ENCODE data around the gene SCYL1.
"Not testable (repeated sequence)": the region's sequence is repeated elsewhere in the genome, so short reads cannot be mapped to it uniquely, and the experiment has no call there.

SCYL1 gene

GRCh38 chr11:65555693-65556231 is 30.9 kb downstream of the SCYL1 start:
- peak; percentile 78 for DNase-seq

GRCh38 chr11:65556470-65557279 is 31.8 kb downstream of the SCYL1 start:
- DNase-seq: no peak

- DNase-seq: no peak
Measured at GRCh38 chr11:65557280-65558001, 32.6 kb downstream of the SCYL1 start.

GRCh38 chr11:65558002-65558929 is 33.4 kb downstream of the SCYL1 start, which contains the start of gene LTBP3:
Gene LTBP3 (minus strand): TSS chr11:65558359. CDS start chr11:65557959, 400 bp downstream.
- DNase-seq: peak; percentile 39

- no peak for DNase-seq
Measured at GRCh38 chr11:65558930-65559509, 34.1 kb downstream of the SCYL1 start.

GRCh38 chr11:65559535-65559934 is 34.7 kb downstream of the SCYL1 start:
- no peak for DNase-seq

- no peak for DNase-seq
Measured at GRCh38 chr11:65559951-65560537, 35.2 kb downstream of the SCYL1 start.

- no peak for DNase-seq
Measured at GRCh38 chr11:65560555-65561418, 35.9 kb downstream of the SCYL1 start.

- DNase-seq: no peak
Measured at GRCh38 chr11:65562020-65562419, 37.1 kb downstream of the SCYL1 start.

GRCh38 chr11:65562788-65563187 is 37.9 kb downstream of the SCYL1 start:
- no peak for DNase-seq

- no peak for DNase-seq
Measured at GRCh38 chr11:65563601-65564000, 38.7 kb downstream of the SCYL1 start.

- not testable (repeated sequence) for DNase-seq
Measured at GRCh38 chr11:65564879-65565559, 40.1 kb downstream of the SCYL1 start.

GRCh38 chr11:65565624-65566453 is 41.0 kb downstream of the SCYL1 start:
- peak; percentile 18 for DNase-seq

- no peak for DNase-seq
Measured at GRCh38 chr11:65569164-65569972, 44.5 kb downstream of the SCYL1 start.

- peak; percentile 99 for DNase-seq
Measured at GRCh38 chr11:65569973-65570918, 45.4 kb downstream of the SCYL1 start, which contains the start of gene ZNRD2. Gene ZNRD2 (plus strand): TSS chr11:65570477. CDS start chr11:65570492, 15 bp downstream.

GRCh38 chr11:65571420-65571819 is 46.5 kb downstream of the SCYL1 start:
- DNase-seq: no peak

GRCh38 chr11:65571940-65572339 is 47.1 kb downstream of the SCYL1 start:
- peak; percentile 39 for DNase-seq

Measured in MV-4-11 (cell line).